CD8-positive, alpha-beta memory T cell (primary cell): ENCODE results near the gene MRPL41. TPM values are rescaled to one million over a fixed set of nuclear protein-coding genes. Genes with fewer than 3 reads are reported as not detected.
"Not testable (repeated sequence)": the region's sequence is repeated elsewhere in the genome, so short reads cannot be mapped to it uniquely, and the experiment has no call there.

Source experiments
- CTCF ChIA-PET: fragments of 350-600 bp; sonication (Branson Sonifier 250); formaldehyde crosslinking; loops from one replicate; lab custom pipeline; 2021; ENCODE audit warnings: antibody characterized with exemption; lab: Charles Lee
- POLR2A ChIA-PET: fragments of 350-600 bp; sonication (Branson Sonifier 250); formaldehyde crosslinking; loops from one replicate; lab custom pipeline; 2021; ENCODE audit warnings: antibody characterized with exemption; lab: Charles Lee
- DNase-seq, 5 donors: peaks; one replicate each; pipeline versions ENCODE4 v3.0.0 to v3.0.0-alpha.2; 2020 to 2022; ENCODE audit warnings: mixed read lengths in 1 of 5
- H3K27ac ChIP-seq: one replicate; pipeline ENCODE4 v1.7.0; 2013; ENCODE audit warnings: low read depth, mild to moderate bottlenecking, low read length, moderate library complexity
- H3K27me3 ChIP-seq: 2 replicates; pipeline ENCODE4 v1.7.0; 2013; ENCODE audit warnings: low read length, mild to moderate bottlenecking; ENCODE audit not compliant: insufficient read depth, poor library complexity, severe bottlenecking
- H3K36me3 ChIP-seq: 2 replicates; pipeline ENCODE4 v1.7.0; 2013; ENCODE audit warnings: mild to moderate bottlenecking, low read length, moderate library complexity; ENCODE audit not compliant: insufficient read depth
- H3K4me1 ChIP-seq: 2 replicates; pipeline ENCODE4 v1.7.0; 2013; ENCODE audit warnings: mild to moderate bottlenecking, low read length, moderate library complexity; ENCODE audit not compliant: insufficient read depth
- H3K4me3 ChIP-seq: 2 replicates; pipeline ENCODE4 v1.7.0; 2013; ENCODE audit warnings: mild to moderate bottlenecking, low read length
- H3K9me3 ChIP-seq: 2 replicates; pipeline ENCODE4 v1.7.0; 2013; ENCODE audit warnings: mild to moderate bottlenecking, low read length
- H3K27ac Mint-ChIP-seq, 8 donors: one replicate each; pipeline ENCODE4 v1.8.0; 2020 to 2021; ENCODE audit warnings: mixed read lengths in 8 of 8, mild to moderate bottlenecking in 6 of 8, inconsistent platforms in 3 of 8, moderate library complexity in 3 of 8
- H3K27me3 Mint-ChIP-seq, 2 donors: one replicate each; pipeline ENCODE4 v1.8.0; 2020 to 2021; ENCODE audit warnings: mixed read lengths in 2 of 2, mild to moderate bottlenecking in 1 of 2, moderate library complexity in 1 of 2
- H3K36me3 Mint-ChIP-seq, 3 donors: one replicate each; pipeline ENCODE4 v1.8.0; 2020 to 2021; ENCODE audit warnings: mixed read lengths in 3 of 3, inconsistent platforms in 1 of 3, mild to moderate bottlenecking in 1 of 3
- H3K4me1 Mint-ChIP-seq, 3 donors: one replicate each; pipeline ENCODE4 v1.8.0; 2020 to 2021; ENCODE audit warnings: mixed read lengths in 3 of 3, inconsistent platforms in 1 of 3, mild to moderate bottlenecking in 1 of 3
- H3K4me3 Mint-ChIP-seq, 7 donors: one replicate each; pipeline ENCODE4 v1.8.0; 2020 to 2021; ENCODE audit warnings: mixed read lengths in 7 of 7, mild to moderate bottlenecking in 6 of 7, moderate library complexity in 4 of 7, inconsistent platforms in 2 of 7
- H3K9me3 Mint-ChIP-seq, 5 donors: one replicate each; pipeline ENCODE4 v1.8.0; 2020 to 2022; ENCODE audit warnings: mixed read lengths in 5 of 5, mild to moderate bottlenecking in 3 of 5, moderate library complexity in 2 of 5, inconsistent platforms in 1 of 5
- polyA plus RNA-seq: library from polyadenylated mRNA; unstranded; fragments of 300-500 nt; fragmentation: Illumina TruSeq; gene quantifications from one replicate; pipeline ENCODE4 v1.2.3, GENCODE V29; 2021
- total RNA-seq, 2 experiments: library from RNA; stranded (reverse); gene quantifications; one replicate each; pipeline ENCODE4 v1.2.3, GENCODE V29; 2021

Gene MRPL41
- total and polyA plus RNA-seq, 3 experiments from 2014 or later, result 44.9 to 68.2 (median 65.9) TPM

DNA sequence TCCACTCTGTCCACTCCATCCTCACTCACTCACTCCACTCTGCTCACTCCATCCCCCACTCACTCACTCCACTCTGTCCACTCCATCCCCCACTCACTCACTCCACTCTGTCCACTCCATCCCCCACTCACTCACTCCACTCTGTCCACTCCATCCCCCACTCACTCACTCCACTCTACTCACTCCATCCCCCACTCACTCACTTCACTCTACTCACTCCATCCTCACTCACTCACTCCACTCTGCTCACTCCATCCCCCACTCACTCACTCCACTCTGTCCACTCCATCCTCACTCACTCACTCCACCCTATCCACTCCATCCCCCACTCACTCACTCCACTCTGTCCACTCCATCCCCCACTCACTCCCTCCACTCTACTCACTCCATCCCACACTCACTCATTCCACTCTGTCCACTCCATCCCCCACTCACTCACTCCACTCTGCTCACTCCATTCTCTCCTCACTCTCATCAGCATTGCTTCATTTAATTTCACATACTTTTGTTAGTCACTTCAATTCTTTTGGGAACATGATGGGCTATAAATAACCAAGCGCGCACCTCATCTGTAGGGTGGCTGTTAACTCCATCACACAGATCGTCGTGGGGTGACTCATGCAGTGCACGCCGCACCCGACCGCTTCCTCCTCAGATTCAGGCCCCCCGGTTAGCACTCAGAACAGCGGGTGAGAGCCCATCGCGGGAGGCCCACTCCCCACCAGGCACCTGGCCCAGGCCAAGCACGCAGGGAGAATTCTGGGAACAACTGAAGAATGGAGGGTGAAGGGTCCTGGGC is 32.8 kb upstream of the MRPL41 start:
- H3K4me3 Mint-ChIP-seq, H3K4me3 ChIP-seq, POLR2A ChIA-PET, H3K27ac ChIP-seq, H3K9me3 Mint-ChIP-seq, H3K4me1 Mint-ChIP-seq, H3K36me3 Mint-ChIP-seq, H3K27me3 ChIP-seq, H3K4me1 ChIP-seq, H3K36me3 ChIP-seq, CTCF ChIA-PET, H3K9me3 ChIP-seq, DNase-seq, H3K27me3 Mint-ChIP-seq, H3K27ac Mint-ChIP-seq: not testable (repeated sequence)

DNA sequence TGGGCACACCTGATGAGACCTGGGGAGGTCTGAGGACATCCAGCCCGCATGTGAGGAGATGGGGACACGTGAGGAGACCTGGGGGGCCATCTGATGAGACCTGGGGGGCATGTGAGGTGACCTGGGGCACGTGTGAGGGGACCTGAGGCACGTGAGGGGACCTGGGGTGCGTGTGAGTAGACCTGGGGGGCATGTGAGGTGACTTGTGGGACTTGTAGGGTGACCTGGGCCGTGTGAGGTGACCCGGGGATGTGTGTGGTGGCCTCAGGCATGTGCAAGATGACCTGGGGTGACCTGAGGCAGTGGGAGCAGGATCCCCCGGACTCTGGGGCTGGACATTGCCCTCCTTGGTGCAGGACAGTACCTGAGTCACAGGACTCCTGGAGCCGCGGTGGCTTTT is 32.1 kb upstream of the MRPL41 start:
- H3K4me3 ChIP-seq, result no peak overlapping the region
- no peak overlapping the region for H3K27ac Mint-ChIP-seq
- no peaks in the 10 kb centered on the region for H3K27me3 ChIP-seq
- H3K27me3 Mint-ChIP-seq, result no peaks in the 10 kb centered on the region
- H3K27ac ChIP-seq, result no peak overlapping the region
- peak in 1 of 5 donors; percentile 18 for DNase-seq
- CTCF ChIA-PET, result no interaction called here
- no peaks in the 10 kb centered on the region for H3K36me3 ChIP-seq
- no peaks in the 10 kb centered on the region for H3K4me1 ChIP-seq
- no peaks in the 10 kb centered on the region for H3K9me3 ChIP-seq
- no peaks in the 10 kb centered on the region for H3K9me3 Mint-ChIP-seq
- no peaks in the 10 kb centered on the region for H3K36me3 Mint-ChIP-seq
- POLR2A ChIA-PET, result no interaction called here
- H3K4me3 Mint-ChIP-seq, result no peak overlapping the region
- H3K4me1 Mint-ChIP-seq, result no peaks in the 10 kb centered on the region

DNA sequence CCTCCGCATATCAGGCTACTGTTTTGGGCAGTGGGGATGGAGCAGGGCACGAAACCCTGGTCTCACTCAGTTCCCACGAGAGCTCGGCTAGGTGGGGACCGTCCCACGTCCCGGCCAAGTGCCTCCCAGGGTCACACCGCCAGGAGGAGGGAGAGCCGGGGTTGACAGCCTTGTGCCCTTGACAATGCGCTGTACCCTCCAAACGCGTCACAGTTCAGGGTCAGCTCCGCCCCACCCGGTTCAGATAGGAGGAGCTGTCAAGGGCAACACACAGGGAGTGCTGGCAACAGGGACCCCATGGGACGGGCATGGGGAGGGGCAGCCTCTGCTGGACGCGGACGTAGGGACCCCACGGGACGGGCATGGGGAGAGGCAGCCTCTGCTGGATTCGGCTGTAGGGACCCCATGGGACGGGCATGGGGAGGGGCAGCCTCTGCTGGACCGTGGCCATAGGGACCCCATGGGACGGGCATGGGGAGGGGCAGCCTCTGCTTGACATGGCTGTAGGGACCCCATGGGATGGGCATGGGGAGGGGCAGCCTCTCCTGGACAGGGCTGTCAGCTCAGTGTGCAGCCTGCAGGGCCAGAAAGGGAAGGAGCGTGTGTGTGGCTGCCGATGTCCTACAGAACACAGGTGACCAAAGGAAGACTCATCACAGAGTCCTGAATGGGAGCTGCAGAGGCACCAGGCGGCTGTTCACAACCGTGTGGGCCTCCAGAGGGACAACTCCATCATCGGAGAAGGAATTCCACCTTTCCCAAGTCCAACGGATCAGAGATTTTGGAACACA is 30.9 kb upstream of the MRPL41 start:
- CTCF ChIA-PET, result no interaction called here
- Mint-ChIP-seq H3K4me1 (peaks cover 2 to 4% (median 3%) of the 10 kb centered on the region in 3 donors), H3K9me3 (no peaks in the 10 kb centered on the region)

DNA sequence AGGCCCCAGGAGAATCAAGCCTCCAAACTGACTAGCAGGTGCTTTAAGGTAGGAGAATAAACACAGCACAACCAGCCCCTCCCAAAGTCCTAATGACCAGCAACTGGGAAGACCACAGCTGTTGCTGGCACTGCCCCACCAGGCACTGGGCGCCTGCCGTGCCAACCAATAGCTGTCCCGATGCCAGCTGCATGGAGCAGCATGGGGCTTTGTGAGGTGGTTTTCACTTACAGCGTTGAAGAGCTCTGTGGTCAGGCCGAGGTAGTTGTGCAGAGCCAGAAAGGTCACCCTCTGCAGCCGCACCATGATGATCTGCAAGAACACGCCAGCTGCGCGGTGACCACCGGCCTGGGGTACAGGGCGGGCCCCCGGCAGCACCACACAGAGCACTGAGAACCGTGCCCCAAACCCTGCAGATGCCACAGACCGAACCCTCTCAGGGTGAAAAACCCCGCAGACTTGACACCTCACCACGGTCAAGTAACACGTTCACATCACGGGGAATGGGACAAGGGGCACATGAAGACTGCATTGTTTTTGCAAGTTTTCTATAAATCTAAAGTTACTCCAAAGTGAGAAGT is 30.2 kb upstream of the MRPL41 start:
- Histone ChIP-seq H3K36me3 (no peaks in the 10 kb centered on the region), H3K27ac (no peak overlapping the region), H3K4me3 (no peak overlapping the region), H3K9me3 (no peaks in the 10 kb centered on the region), H3K27me3 (no peaks in the 10 kb centered on the region), H3K4me1 (no peaks in the 10 kb centered on the region)
- peak in 1 of 5 donors; percentile 14 for DNase-seq
- Mint-ChIP-seq H3K4me3 (no peak overlapping the region), H3K9me3 (no peaks in the 10 kb centered on the region), H3K36me3 (no peaks in the 10 kb centered on the region), H3K27ac (no peak overlapping the region), H3K4me1 (peaks cover 2 to 4% (median 3%) of the 10 kb centered on the region in 3 donors), H3K27me3 (no peaks in the 10 kb centered on the region)
- CTCF ChIA-PET, result no interaction called here
- POLR2A ChIA-PET, result no interaction called here

More for the DNA sequence above, 30.9 kb upstream of the MRPL41 start:
- no peaks in the 10 kb centered on the region for H3K4me1 ChIP-seq
- Mint-ChIP-seq H3K27ac (no peak overlapping the region), H3K4me3 (no peak overlapping the region), H3K27me3 (no peaks in the 10 kb centered on the region), H3K36me3 (no peaks in the 10 kb centered on the region)
- no peak overlapping the region for H3K4me3 ChIP-seq
- no peaks in the 10 kb centered on the region for H3K36me3 ChIP-seq
- H3K9me3 ChIP-seq, result no peaks in the 10 kb centered on the region
- peak in 1 of 5 donors; percentile 41 for DNase-seq
- no peaks in the 10 kb centered on the region for H3K27me3 ChIP-seq
- no peak overlapping the region for H3K27ac ChIP-seq
- POLR2A ChIA-PET, result no interaction called here

DNA sequence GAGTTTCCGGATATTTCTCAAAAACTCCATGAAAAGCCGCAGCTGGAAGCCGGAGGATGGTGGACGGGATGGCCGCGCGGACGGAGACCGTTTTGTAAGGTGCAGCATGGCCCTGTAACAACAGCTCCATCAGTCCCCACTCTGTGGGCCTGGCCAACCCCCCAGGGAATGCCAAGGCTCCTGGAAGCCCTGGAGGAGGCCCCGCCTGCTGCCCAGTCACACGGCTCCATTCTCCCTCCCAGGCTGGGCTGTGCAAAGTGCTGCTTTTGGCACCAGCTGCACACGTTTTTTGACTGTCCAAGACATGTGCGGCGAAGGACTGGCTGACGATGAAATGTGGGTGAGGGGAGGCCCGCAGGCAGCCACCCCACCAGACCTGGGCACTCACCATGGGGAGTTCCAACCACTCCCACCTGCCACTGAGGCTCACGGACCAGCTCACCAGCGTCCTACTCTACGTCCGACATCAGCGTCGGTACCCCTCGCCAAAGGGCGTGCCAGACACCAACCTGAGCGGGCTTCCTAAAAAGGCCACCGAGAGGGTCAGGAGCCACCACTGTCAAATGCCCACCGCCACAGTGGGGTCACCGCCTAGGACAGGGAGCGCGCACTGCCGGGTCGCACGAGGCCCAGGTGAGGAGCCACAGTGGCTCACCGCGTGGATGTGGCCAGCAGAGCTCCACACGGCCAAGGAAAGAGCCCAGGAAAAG is 28.8 kb upstream of the MRPL41 start:
- Histone ChIP-seq H3K4me1 (no peaks in the 10 kb centered on the region), H3K9me3 (no peaks in the 10 kb centered on the region), H3K27ac (no peak overlapping the region), H3K4me3 (no peak overlapping the region), H3K36me3 (no peaks in the 10 kb centered on the region), H3K27me3 (no peaks in the 10 kb centered on the region)
- POLR2A ChIA-PET, result no interaction called here
- Mint-ChIP-seq H3K9me3 (no peaks in the 10 kb centered on the region), H3K27ac (no peak overlapping the region), H3K4me3 (no peak overlapping the region), H3K4me1 (peaks cover 2 to 4% (median 3%) of the 10 kb centered on the region in 3 donors), H3K27me3 (no peaks in the 10 kb centered on the region), H3K36me3 (no peaks in the 10 kb centered on the region)
- CTCF ChIA-PET, result interaction anchor here (1.0 kb wide), 1 partner anchor 100 kb away, joined by 3 read pairs; the partner anchor contains the start of gene EXD3
- DNase-seq, result peak in 1 of 5 donors; percentile 39

DNA sequence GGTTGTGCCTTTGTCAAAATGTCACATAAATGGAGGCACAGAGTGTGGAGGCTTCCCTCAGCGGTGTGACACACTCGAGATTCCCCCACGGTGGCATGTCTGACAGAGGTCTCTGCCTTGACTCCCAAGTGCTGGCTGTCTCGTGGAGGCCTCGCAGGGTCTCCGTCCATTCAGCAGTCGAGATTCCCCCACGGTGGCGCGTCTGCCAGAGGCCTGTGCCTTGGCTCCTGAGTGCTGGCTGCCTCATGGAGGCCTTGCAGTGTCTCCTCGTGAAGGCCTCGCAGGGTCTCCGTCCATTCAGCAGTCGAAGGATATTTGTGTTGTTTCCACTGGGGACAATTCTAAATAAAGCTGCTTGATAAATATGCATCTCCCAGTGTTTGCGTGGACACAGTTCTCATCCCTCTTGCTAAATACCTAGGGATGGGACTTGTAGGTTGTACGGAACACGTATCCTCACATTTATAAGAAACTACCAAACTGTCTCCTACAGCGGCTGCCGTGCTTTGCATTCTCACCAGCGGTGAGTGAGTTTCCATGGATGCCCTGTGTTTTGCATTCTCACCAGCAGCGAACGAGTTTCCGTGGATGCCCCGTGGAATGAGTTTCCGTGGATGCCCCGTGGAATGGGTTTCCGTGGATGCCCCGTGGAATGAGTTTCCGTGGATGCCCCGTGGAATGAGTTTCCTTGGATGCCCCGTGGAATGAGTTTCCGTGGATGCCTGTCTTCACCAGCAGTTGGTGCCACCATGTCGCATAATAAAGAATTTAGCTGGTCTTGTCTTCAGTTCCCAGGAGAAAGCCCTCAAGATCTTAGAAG is 27.3 kb upstream of the MRPL41 start:
- no peaks in the 10 kb centered on the region for H3K4me1 ChIP-seq
- ChIA-PET POLR2A (no interaction called here), CTCF (interaction anchor here (2.2 kb wide), 1 partner anchor 101 kb away, joined by 14 read pairs; the partner anchor contains the start of genes EXD3 and NOXA1)
- no peak overlapping the region for H3K27ac ChIP-seq
- peak in 1 of 5 donors; percentile 37 for DNase-seq
- Mint-ChIP-seq H3K27me3 (no peaks in the 10 kb centered on the region), H3K4me3 (no peak overlapping the region), H3K27ac (no peak overlapping the region), H3K36me3 (no peaks in the 10 kb centered on the region), H3K9me3 (no peaks in the 10 kb centered on the region), H3K4me1 (peaks cover 2 to 4% (median 3%) of the 10 kb centered on the region in 3 donors)
- H3K27me3 ChIP-seq, result no peaks in the 10 kb centered on the region
- no peaks in the 10 kb centered on the region for H3K9me3 ChIP-seq
- H3K36me3 ChIP-seq, result no peaks in the 10 kb centered on the region
- H3K4me3 ChIP-seq, result no peak overlapping the region

DNA sequence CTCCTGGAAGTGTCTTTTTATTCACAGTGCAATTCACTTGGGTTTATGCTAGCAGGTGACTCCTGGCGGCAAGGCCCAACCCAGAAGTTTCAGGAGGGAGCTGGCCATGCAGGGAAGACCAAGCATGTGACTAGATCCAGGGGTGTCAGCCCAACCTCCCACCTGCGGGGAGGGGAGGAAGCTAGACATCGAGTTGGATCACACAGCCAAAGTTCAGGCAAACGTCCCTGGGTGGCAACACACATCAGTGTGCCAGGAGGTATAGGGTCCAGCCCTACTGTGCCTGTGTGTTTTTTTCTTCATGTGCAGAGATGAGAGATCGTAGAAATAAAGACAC is 26.7 kb upstream of the MRPL41 start:
- Mint-ChIP-seq H3K4me3 (no peak overlapping the region), H3K27me3 (no peaks in the 10 kb centered on the region), H3K27ac (no peak overlapping the region), H3K36me3 (no peaks in the 10 kb centered on the region), H3K4me1 (peaks cover 2 to 4% (median 3%) of the 10 kb centered on the region in 3 donors), H3K9me3 (no peaks in the 10 kb centered on the region)
- Histone ChIP-seq H3K27ac (no peak overlapping the region), H3K4me1 (no peaks in the 10 kb centered on the region), H3K36me3 (no peaks in the 10 kb centered on the region), H3K27me3 (no peaks in the 10 kb centered on the region), H3K4me3 (no peak overlapping the region), H3K9me3 (no peaks in the 10 kb centered on the region)
- ChIA-PET POLR2A (no interaction called here), CTCF (interaction anchor here (2.2 kb wide), 1 partner anchor 101 kb away, joined by 14 read pairs; the partner anchor contains the start of genes EXD3 and NOXA1)
- peak in 1 of 5 donors; percentile 18 for DNase-seq
